Measurements from ENCODE around the gene MAML1. TPM values are rescaled to one million over a fixed set of nuclear protein-coding genes. Genes with fewer than 3 reads are reported as not detected.

Gene MAML1
- total RNA-seq, 1 experiment from 2014 or later = 34.0 TPM

GRCh38 chr5:179763215-179763945, 30.8 kb downstream of the MAML1 start:
- Histone ChIP-seq H3K36me3 (ENCODE audit: low read depth) (0 out of 2 replicates have a peak, but pooled peaks cover 6% of the 10 kb centered on the region), H3K4me1 (replicated peaks; ENCODE audit: insufficient read depth) (peaks cover 47% of the 10 kb centered on the region), H3K4me2 (peak overlapping the region; percentile 43), H3K27ac (peak overlapping the region; percentile 52), H4K20me1 (ENCODE audit: insufficient read depth) (peaks cover 34% of the 10 kb centered on the region), H3K4me3 (no peak overlapping the region), H3F3A (ENCODE audit: insufficient read depth, low read depth) (peaks cover 20% of the 10 kb centered on the region), H3K27me3 (ENCODE audit: insufficient read depth, low read depth) (no peaks in the 10 kb centered on the region), H3K9me2 (ENCODE audit: insufficient read depth) (no peaks in the 10 kb centered on the region), H3K79me2 (ENCODE audit: low read depth) (peaks cover 61% of the 10 kb centered on the region), H3K9me3 (ENCODE audit: insufficient read depth, low read depth) (no peaks in the 10 kb centered on the region), H2AFZ (no peak overlapping the region)
- CTCF ChIA-PET = interaction anchor here (0.7 to 1.3 kb wide), 2 partner anchors 95 to 118 kb away, joined by 3 read pairs; partner anchors contain the start of gene MRNIP
- TF ChIP-seq CTCF (conservative IDR thresholded peaks at IDR 0.05) (peak; percentile 91), EZH2 (IDR thresholded peaks at IDR 0.05; ENCODE audit: low read depth) (no peak)
- POLR2A ChIA-PET (ENCODE audit: unreplicated experiment) = interaction anchor here (0.7 to 0.9 kb wide), 2 partner anchors 55 to 150 kb away, joined by 3 to 4 read pairs; no protein-coding TSS in a partner anchor
- peak; percentile 74 for DNase-seq
- intact Hi-C loops (cut with micrococcal nuclease; ENCODE audit: unreplicated experiment) = loop anchor here (1.0 to 5.0 kb wide), 6 partner anchors 32 to 328 kb away; partner anchors contain the start of genes MRNIP and TBC1D9B
- no TSS peak for BruUV-seq (replicated peaks)

- ChIA-PET POLR2A (ENCODE audit: unreplicated experiment) (interaction anchor here (0.7 kb wide), 1 partner anchor 62 kb away, joined by 4 read pairs; no protein-coding TSS in a partner anchor), CTCF (interaction anchor here (0.6 kb wide), 1 partner anchor 536 kb away, joined by 3 read pairs; no protein-coding TSS in a partner anchor)
- TF ChIP-seq EZH2 (IDR thresholded peaks at IDR 0.05; ENCODE audit: low read depth) = no peak
- TF ChIP-seq CTCF (conservative IDR thresholded peaks at IDR 0.05) = no peak
- Histone ChIP-seq H3K27me3 (ENCODE audit: insufficient read depth, low read depth) (no peaks in the 10 kb centered on the region), H3K4me2 (0 out of 2 replicates have a peak overlapping the region, but pooled peaks have one; percentile 43), H4K20me1 (ENCODE audit: insufficient read depth) (peaks cover 34% of the 10 kb centered on the region), H2AFZ (no peak overlapping the region), H3K36me3 (ENCODE audit: low read depth) (0 out of 2 replicates have a peak, but pooled peaks cover 6% of the 10 kb centered on the region), H3K9me3 (ENCODE audit: insufficient read depth, low read depth) (no peaks in the 10 kb centered on the region), H3K79me2 (ENCODE audit: low read depth) (peaks cover 54% of the 10 kb centered on the region), H3F3A (ENCODE audit: insufficient read depth, low read depth) (peaks cover 20% of the 10 kb centered on the region), H3K9me2 (ENCODE audit: insufficient read depth) (no peaks in the 10 kb centered on the region), H3K4me3 (no peak overlapping the region), H3K4me1 (replicated peaks; ENCODE audit: insufficient read depth) (peaks cover 46% of the 10 kb centered on the region), H3K27ac (no peak overlapping the region)
- BruUV-seq (replicated peaks) = no TSS peak
- DNase-seq = no peak
- intact Hi-C loops (cut with micrococcal nuclease; ENCODE audit: unreplicated experiment) = loop anchor here (5.0 kb wide), 2 partner anchors 73 to 143 kb away; partner anchors contain the start of gene TBC1D9B
These were observed 31.4 kb downstream of the MAML1 start for GRCh38 chr5:179764056-179764455.

GRCh38 chr5:179765400-179765799, 32.8 kb downstream of the MAML1 start:
- ChIA-PET CTCF (no interaction called here), POLR2A (ENCODE audit: unreplicated experiment) (no interaction called here)
- TF ChIP-seq CTCF (conservative IDR thresholded peaks at IDR 0.05) (no peak), EZH2 (IDR thresholded peaks at IDR 0.05; ENCODE audit: low read depth) (no peak)
- intact Hi-C loops (cut with micrococcal nuclease; ENCODE audit: unreplicated experiment) = no loop called here
- no peaks in the 10 kb centered on the region for H3K9me3 ChIP-seq (ENCODE audit: insufficient read depth, low read depth)
- H2AFZ ChIP-seq = no peak overlapping the region
- no TSS peak for BruUV-seq (replicated peaks)
- H3K4me2 ChIP-seq = no peak overlapping the region
- H3K79me2 ChIP-seq (ENCODE audit: low read depth) = peaks cover 41% of the 10 kb centered on the region
- peaks cover 20% of the 10 kb centered on the region for H3F3A ChIP-seq (ENCODE audit: insufficient read depth, low read depth)
- H3K9me2 ChIP-seq (ENCODE audit: insufficient read depth) = no peaks in the 10 kb centered on the region
- DNase-seq = peak in 1 of 2 experiments; percentile 46
- H3K36me3 ChIP-seq (ENCODE audit: low read depth) = 0 out of 2 replicates have a peak, but pooled peaks cover 6% of the 10 kb centered on the region
- no peak overlapping the region; the same call in 1 of the 2 replicates for H3K27ac ChIP-seq
- no peak overlapping the region for H3K4me3 ChIP-seq
- no peaks in the 10 kb centered on the region for H3K27me3 ChIP-seq (ENCODE audit: insufficient read depth, low read depth)
- H3K4me1 ChIP-seq (replicated peaks; ENCODE audit: insufficient read depth) = peaks cover 32% of the 10 kb centered on the region
- peaks cover 29% of the 10 kb centered on the region for H4K20me1 ChIP-seq (ENCODE audit: insufficient read depth)

Data from PC-9 (cell line).